PC-9 (cell line): ENCODE data around the gene USP53.
"Not testable (repeated sequence)": the region's sequence is repeated elsewhere in the genome, so short reads cannot be mapped to it uniquely, and the experiment has no call there.

Source experiments
- CTCF ChIP-seq: fragments of 200-600 bp; sonication (generic); conservative IDR thresholded peaks from 2 replicates; pipeline ENCODE4 v1.6.1; 2017; ENCODE audit warnings: mixed run types, antibody characterized with exemption, mild to moderate bottlenecking, moderate library complexity
- EZH2 ChIP-seq: fragments of 200-600 bp; sonication (generic); IDR thresholded peaks from 2 replicates; pipeline ENCODE4 v1.8.0; 2017; ENCODE audit warnings: antibody characterized with exemption, low read depth

- not testable (repeated sequence) for TF ChIP-seq CTCF, EZH2
Observed at GRCh38 chr4:119279945-119280344, 67.4 kb downstream of the USP53 start.
